ENCODE measurements around the gene RB1. TPM values are rescaled to one million over a fixed set of nuclear protein-coding genes. Genes with fewer than 3 reads are reported as not detected.
A peak's percentile ranks its signal among the peaks of the same experiment; 100 is the strongest.

The RB1 gene
- total and polyA plus RNA-seq, 7 experiments from 2014 or later: 12.1 to 37.1 (median 18.5) TPM

DNA sequence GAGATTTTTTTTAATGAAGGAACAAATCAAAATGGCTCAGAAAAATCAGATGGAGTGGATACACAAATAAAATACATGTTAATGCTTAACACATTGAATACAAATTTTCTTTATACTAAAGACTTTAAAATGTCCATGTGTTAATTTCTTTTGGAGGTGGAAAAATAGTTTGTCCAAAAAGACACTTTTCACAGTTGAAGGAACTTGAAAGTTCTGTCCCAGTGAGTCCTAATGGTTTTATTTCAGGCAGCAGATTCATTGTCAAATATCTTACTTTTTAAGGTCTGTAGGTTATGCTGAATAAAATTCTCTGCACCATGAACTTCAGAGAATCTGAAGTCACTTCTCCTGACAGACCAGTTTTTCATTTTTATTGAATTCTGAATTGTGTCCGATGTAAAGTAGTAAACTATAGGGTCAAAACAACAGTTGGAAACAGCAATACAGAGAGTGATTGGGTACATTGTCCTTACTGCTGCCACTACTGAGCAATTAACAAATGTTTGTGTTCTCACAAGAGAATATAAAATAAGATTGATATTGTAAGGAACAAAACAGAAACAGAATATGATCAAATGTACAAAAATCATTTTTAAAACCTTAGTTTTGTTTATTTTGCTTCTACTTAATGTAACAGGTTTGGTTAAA lies 107.7 kb downstream of the RB1 start:
- Histone ChIP-seq H3K27ac (ENCODE audit: low read depth, low read length) (peak overlapping the region; percentile 90), H3K36me3 (ENCODE audit: control insufficient read depth in 2 of 3, insufficient read depth in 3 of 3, low read length in 3 of 3) (peaks cover 0 to 2% (median 0%) of the 10 kb centered on the region in 3 experiments), H3K4me1 (ENCODE audit: control insufficient read depth in 2 of 2, insufficient read depth in 2 of 2, low read length in 2 of 2) (peaks cover 16 to 22% of the 10 kb centered on the region in 2 donors), H3K9me3 (ENCODE audit: control insufficient read depth in 2 of 3, low read length in 3 of 3) (no peaks in the 10 kb centered on the region), H3K27me3 (ENCODE audit: control insufficient read depth in 2 of 2, insufficient read depth in 2 of 2, low read length in 2 of 2) (no peaks in the 10 kb centered on the region), H3K4me3 (ENCODE audit: low read length) (peak overlapping the region; percentile 73)
- H3K36me3 Mint-ChIP-seq: peaks cover 0 to 35% (median 7%) of the 10 kb centered on the region in 5 donors
- ATAC-seq (no peak), DNase-seq (no peak)
- intact Hi-C loops (cut with micrococcal nuclease): loop anchor here (1.0 to 5.0 kb wide), 7 partner anchors 8 to 1381 kb away; partner anchors contain the start of genes FNDC3A (in 2 of the 2), CYSLTR2 (in 1 of the 2), KPNA3 (in 1 of the 2) and RB1 (in 1 of the 2)
- peak overlapping the region; percentile 92 to 100 (median 94) for H3K27ac Mint-ChIP-seq
- peak overlapping the region; percentile 86 to 100 (median 98) for H3K4me3 Mint-ChIP-seq
- POLR2A ChIA-PET: no interaction called here
- CTCF ChIA-PET: no interaction called here
- H3K27me3 Mint-ChIP-seq: no peaks in the 10 kb centered on the region
- H3K4me1 Mint-ChIP-seq: peaks cover 27 to 59% (median 49%) of the 10 kb centered on the region in 7 donors
- no peaks in the 10 kb centered on the region for H3K9me3 Mint-ChIP-seq

DNA sequence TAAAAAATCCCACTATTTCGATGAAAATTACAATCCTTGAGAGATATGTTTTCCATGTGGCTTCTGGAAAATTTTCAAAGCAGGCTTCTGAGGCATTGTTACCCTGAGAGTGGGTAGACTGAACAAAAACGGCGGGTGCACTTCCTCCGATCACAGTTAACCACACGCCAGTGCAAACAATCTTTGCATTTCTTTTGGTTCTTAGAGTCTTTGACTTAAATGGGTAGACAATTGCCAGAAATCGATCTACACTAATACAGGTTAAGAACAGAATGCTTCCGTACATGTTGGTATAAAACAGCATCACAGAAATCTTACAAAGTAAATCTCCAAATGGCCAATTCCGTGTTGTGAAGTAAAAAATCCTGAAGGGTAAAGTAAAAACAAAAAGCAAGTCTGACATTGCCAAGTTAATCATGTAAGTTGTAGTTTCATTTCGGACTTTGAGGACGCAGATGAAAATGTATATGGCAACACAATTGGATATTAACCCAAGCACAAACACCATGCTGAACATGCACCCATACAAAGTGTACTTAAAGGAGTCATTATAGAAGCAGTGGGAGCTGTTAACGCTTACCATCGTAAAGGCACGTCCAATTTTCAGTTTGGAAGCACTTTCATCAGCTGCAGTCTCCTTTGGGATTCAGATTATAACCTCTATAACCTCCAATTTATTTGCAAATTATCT lies 108.4 kb downstream of the RB1 start:
- ChIA-PET CTCF (interaction anchor here (0.9 to 1.3 kb wide), 4 partner anchors 11 to 168 kb away, joined by 3 to 4 read pairs (median 4); no protein-coding TSS in a partner anchor), POLR2A (interaction anchor here (0.6 to 3.2 kb wide), 5 partner anchors 10 to 121 kb away, joined by 3 to 39 read pairs (median 6); partner anchors contain the start of gene RCBTB2)
- H3K4me1 ChIP-seq (ENCODE audit: control insufficient read depth in 2 of 2, insufficient read depth in 2 of 2, low read length in 2 of 2): peaks cover 9 to 19% of the 10 kb centered on the region in 2 donors
- peak overlapping the region; percentile 73 for H3K4me3 ChIP-seq (ENCODE audit: low read length)
- H3K9me3 ChIP-seq (ENCODE audit: control insufficient read depth in 2 of 3, low read length in 3 of 3): no peaks in the 10 kb centered on the region
- H3K27ac ChIP-seq (ENCODE audit: low read depth, low read length): peak overlapping the region; percentile 90
- peaks cover 23 to 54% (median 44%) of the 10 kb centered on the region in 7 donors for H3K4me1 Mint-ChIP-seq
- DNase-seq (peak in 7 of 9 donors; percentile 22 to 52 (median 40)), ATAC-seq (peak; percentile 77)
- H3K27me3 Mint-ChIP-seq: no peaks in the 10 kb centered on the region
- H3K4me3 Mint-ChIP-seq: peak overlapping the region; percentile 86 to 100 (median 98)
- intact Hi-C loops (cut with micrococcal nuclease): loop anchor here (1.0 to 5.0 kb wide), 14 partner anchors 9 to 1380 kb away; partner anchors contain the start of genes FNDC3A (in 2 of the 2), CYSLTR2 (in 1 of the 2), KPNA3 (in 1 of the 2) and RB1 (in 1 of the 2)
- no peaks in the 10 kb centered on the region for H3K27me3 ChIP-seq (ENCODE audit: control insufficient read depth in 2 of 2, insufficient read depth in 2 of 2, low read length in 2 of 2)
- peaks cover 0 to 2% (median 0%) of the 10 kb centered on the region in 3 experiments for H3K36me3 ChIP-seq (ENCODE audit: control insufficient read depth in 2 of 3, insufficient read depth in 3 of 3, low read length in 3 of 3)
- H3K36me3 Mint-ChIP-seq: peaks cover 0 to 40% (median 7%) of the 10 kb centered on the region in 5 donors
- peak overlapping the region; percentile 92 to 100 (median 94) for H3K27ac Mint-ChIP-seq
- H3K9me3 Mint-ChIP-seq: no peaks in the 10 kb centered on the region

DNA sequence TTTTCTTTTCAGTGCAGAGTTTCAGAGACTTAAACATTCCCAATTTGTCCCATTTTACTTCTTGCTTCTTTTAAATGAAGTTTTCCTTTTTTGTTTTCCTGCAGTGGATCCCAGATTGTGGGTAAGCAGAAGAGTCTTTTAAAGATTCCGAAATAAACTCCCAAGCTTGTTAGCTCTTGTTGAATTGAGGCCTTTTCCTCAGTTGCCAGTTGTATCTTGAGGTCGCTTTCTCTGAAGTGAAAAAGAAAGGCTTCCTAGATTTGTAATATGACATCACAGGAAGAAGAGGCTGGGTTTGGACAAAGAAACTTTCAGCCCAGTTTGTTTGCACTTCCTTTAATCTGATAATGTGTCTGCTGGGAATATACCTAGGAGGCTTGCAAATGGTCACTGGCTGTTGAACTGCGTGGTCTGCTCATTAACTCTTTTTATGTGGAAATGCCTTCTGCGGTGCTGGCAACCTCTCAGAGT lies 109.4 kb downstream of the RB1 start, which contains the start of gene LPAR6:
LPAR6 (minus strand) TSS at position 233 of the 471 bp plus-strand sequence. CDS start 690 bp downstream, outside the sequence.
- ATAC-seq (peak; percentile 67), DNase-seq (peak in 7 of 9 donors; percentile 30 to 55 (median 47))
- H3K9me3 ChIP-seq (ENCODE audit: control insufficient read depth in 2 of 3, low read length in 3 of 3): no peaks in the 10 kb centered on the region
- H3K36me3 Mint-ChIP-seq: peaks cover 0 to 50% (median 10%) of the 10 kb centered on the region in 5 donors
- peaks cover 0 to 2% (median 0%) of the 10 kb centered on the region in 3 experiments for H3K36me3 ChIP-seq (ENCODE audit: control insufficient read depth in 2 of 3, insufficient read depth in 3 of 3, low read length in 3 of 3)
- H3K9me3 Mint-ChIP-seq: peaks cover 0 to 8% (median 0%) of the 10 kb centered on the region in 11 donors
- intact Hi-C loops (cut with micrococcal nuclease): loop anchor here (1.0 to 5.0 kb wide), 12 partner anchors 20 to 1379 kb away; partner anchors contain the start of genes FNDC3A (in 2 of the 2), CYSLTR2 (in 1 of the 2), KPNA3 (in 1 of the 2) and RB1 (in 1 of the 2)
- no peaks in the 10 kb centered on the region for H3K27me3 ChIP-seq (ENCODE audit: control insufficient read depth in 2 of 2, insufficient read depth in 2 of 2, low read length in 2 of 2)
- peak within 1 kb of the TSS; percentile 92 to 100 (median 94) for H3K27ac Mint-ChIP-seq
- ChIA-PET CTCF (interaction anchor here (0.9 to 1.4 kb wide), 5 partner anchors 12 to 224 kb away, joined by 3 to 4 read pairs (median 4); no protein-coding TSS in a partner anchor), POLR2A (interaction anchor here (0.5 to 3.2 kb wide), 8 partner anchors 11 to 123 kb away, joined by 3 to 39 read pairs (median 5); partner anchors contain the start of gene RCBTB2)
- peak within 1 kb of the TSS; percentile 86 to 100 (median 98) for H3K4me3 Mint-ChIP-seq
- H3K27ac ChIP-seq (ENCODE audit: low read depth, low read length): peak within 1 kb of the TSS; percentile 90
- peaks cover 19 to 47% (median 40%) of the 10 kb centered on the region in 7 donors for H3K4me1 Mint-ChIP-seq
- H3K4me1 ChIP-seq (ENCODE audit: control insufficient read depth in 2 of 2, insufficient read depth in 2 of 2, low read length in 2 of 2): peaks cover 9 to 19% of the 10 kb centered on the region in 2 donors
- peak within 1 kb of the TSS; percentile 73 for H3K4me3 ChIP-seq (ENCODE audit: low read length)
- no peaks in the 10 kb centered on the region for H3K27me3 Mint-ChIP-seq

DNA sequence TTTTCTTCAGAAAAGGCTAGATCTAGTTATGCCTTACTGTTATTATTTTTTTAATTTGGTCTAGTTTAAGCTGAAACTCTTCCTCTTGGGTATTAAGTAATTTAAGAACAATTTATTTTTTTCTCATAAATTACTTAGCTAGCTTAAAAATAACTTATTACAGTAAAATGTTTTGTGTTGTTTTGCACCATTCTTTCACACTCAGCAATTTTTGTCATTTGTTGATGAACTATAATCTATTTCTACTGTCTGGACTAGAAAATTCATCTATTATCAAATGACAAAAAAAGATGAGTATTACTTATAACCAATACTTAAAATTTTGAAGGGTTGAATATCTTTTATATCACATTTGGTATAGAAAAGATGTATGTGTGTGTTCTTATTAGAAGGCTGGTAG lies 111.0 kb downstream of the RB1 start:
- Mint-ChIP-seq H3K4me3 (peak overlapping the region in 1 of 10 donors; percentile 25), H3K36me3 (peaks cover 0 to 60% (median 15%) of the 10 kb centered on the region in 5 donors), H3K4me1 (peaks cover 10 to 35% (median 28%) of the 10 kb centered on the region in 7 donors), H3K27ac (no peak overlapping the region), H3K27me3 (no peaks in the 10 kb centered on the region), H3K9me3 (peaks cover 0 to 17% (median 2%) of the 10 kb centered on the region in 11 donors)
- no peak for DNase-seq
- Histone ChIP-seq H3K4me1 (ENCODE audit: control insufficient read depth in 2 of 2, insufficient read depth in 2 of 2, low read length in 2 of 2) (peaks cover 3 to 15% of the 10 kb centered on the region in 2 donors), H3K4me3 (ENCODE audit: low read length) (no peak overlapping the region), H3K27me3 (ENCODE audit: control insufficient read depth in 2 of 2, insufficient read depth in 2 of 2, low read length in 2 of 2) (no peaks in the 10 kb centered on the region), H3K27ac (ENCODE audit: low read depth, low read length) (no peak overlapping the region), H3K9me3 (ENCODE audit: control insufficient read depth in 2 of 3, low read length in 3 of 3) (no peaks in the 10 kb centered on the region), H3K36me3 (ENCODE audit: control insufficient read depth in 2 of 3, insufficient read depth in 3 of 3, low read length in 3 of 3) (peaks cover 0 to 2% (median 0%) of the 10 kb centered on the region in 3 experiments)
- ATAC-seq: no peak
- POLR2A ChIA-PET: interaction anchor here (0.5 to 3.2 kb wide), 6 partner anchors 26 to 377 kb away, joined by 3 to 39 read pairs (median 4); partner anchors contain the start of genes NUDT15 and RCBTB2
- intact Hi-C loops (cut with micrococcal nuclease): loop anchor here (5.0 kb wide), 5 partner anchors 33 to 1378 kb away; partner anchors contain the start of genes FNDC3A (in 2 of the 2), CYSLTR2 (in 1 of the 2), KPNA3 (in 1 of the 2) and RB1 (in 1 of the 2)
- CTCF ChIA-PET: interaction anchor here (1.1 kb wide), 1 partner anchor 42 kb away, joined by 3 read pairs; no protein-coding TSS in a partner anchor

DNA sequence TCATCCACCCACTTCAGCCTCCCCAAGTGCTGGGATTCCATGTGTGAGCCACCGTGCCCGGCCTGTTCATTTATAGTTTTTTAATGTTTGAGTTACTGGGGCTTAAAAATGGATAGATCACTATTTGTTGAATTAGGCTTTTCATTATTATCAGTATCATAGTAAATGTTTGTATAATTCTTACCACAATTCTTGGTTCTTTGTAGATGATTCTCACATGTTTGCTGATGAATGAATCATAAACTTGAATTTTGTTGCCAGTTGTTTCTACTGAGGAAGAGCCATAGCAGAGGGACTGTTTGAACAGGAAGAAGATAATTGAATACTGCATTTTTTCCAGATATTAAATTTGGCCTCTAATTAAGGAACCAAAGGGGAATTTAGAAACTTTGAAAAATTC lies 112.0 kb downstream of the RB1 start:
- H3K27ac ChIP-seq (ENCODE audit: low read depth, low read length): no peak overlapping the region
- H3K36me3 ChIP-seq (ENCODE audit: control insufficient read depth in 2 of 3, insufficient read depth in 3 of 3, low read length in 3 of 3): peaks cover 0 to 2% (median 0%) of the 10 kb centered on the region in 3 experiments
- no peak overlapping the region for H3K4me3 ChIP-seq (ENCODE audit: low read length)
- Mint-ChIP-seq H3K27ac (no peak overlapping the region), H3K9me3 (peaks cover 0 to 21% (median 8%) of the 10 kb centered on the region in 11 donors), H3K36me3 (peaks cover 0 to 64% (median 17%) of the 10 kb centered on the region in 5 donors), H3K4me3 (no peak overlapping the region), H3K4me1 (peaks cover 4 to 26% (median 18%) of the 10 kb centered on the region in 7 donors), H3K27me3 (no peaks in the 10 kb centered on the region)
- H3K9me3 ChIP-seq (ENCODE audit: control insufficient read depth in 2 of 3, low read length in 3 of 3): no peaks in the 10 kb centered on the region
- ChIA-PET CTCF (no interaction called here), POLR2A (interaction anchor here (1.6 kb wide), 1 partner anchor 117 kb away, joined by 4 read pairs; the partner anchor contains the start of gene RCBTB2)
- H3K27me3 ChIP-seq (ENCODE audit: control insufficient read depth in 2 of 2, insufficient read depth in 2 of 2, low read length in 2 of 2): no peaks in the 10 kb centered on the region
- no peak for DNase-seq
- no peak for ATAC-seq
- intact Hi-C loops (cut with micrococcal nuclease): no loop called here
- peaks cover 0 to 15% of the 10 kb centered on the region in 2 donors for H3K4me1 ChIP-seq (ENCODE audit: control insufficient read depth in 2 of 2, insufficient read depth in 2 of 2, low read length in 2 of 2)

All from naive thymus-derived CD4-positive, alpha-beta T cell (primary cell).